Caco-2 (cell line): ENCODE measurements around the gene IDI1. TPM values are rescaled to one million over a fixed set of nuclear protein-coding genes. Genes with fewer than 3 reads are reported as not detected.
A peak's percentile ranks its signal among the peaks of the same experiment; 100 is the strongest.

Experiments used
- BruUV-seq: library from RNA; stranded (reverse); fragments of 400-500 nt; replicated peaks from 2 replicates; lab custom pipeline; 2021; lab: Mats Ljungman, UMichigan
- CTCF ChIA-PET: fragments of 300-600 bp; sonication (Branson Sonifier 250); formaldehyde crosslinking; loops from one replicate; lab custom pipeline; 2022; ENCODE audit warnings: antibody characterized with exemption; lab: Charles Lee
- POLR2A ChIA-PET: fragments of 300-600 bp; sonication (Branson Sonifier 250); formaldehyde crosslinking; loops from one replicate; lab custom pipeline; 2022; ENCODE audit warnings: antibody characterized with exemption; lab: Charles Lee
- DNase-seq, 2 experiments: peaks; one replicate each; pipeline versions ENCODE4 v3.0.0 to v3.0.0-alpha.2; 2020 to 2022
- H3K27me3 ChIP-seq: replicated peaks from 2 replicates; pipeline ENCODE4 v1.6.0; 2011; ENCODE audit warnings: low read length; ENCODE audit not compliant: control insufficient read depth, insufficient read depth
- H3K36me3 ChIP-seq: 2 replicates; pipeline ENCODE4 v1.5.1; 2011; ENCODE audit warnings: low read length; ENCODE audit not compliant: control insufficient read depth, insufficient read depth
- H3K4me1 ChIP-seq: fragments of 250-450 bp; sonication (Bioruptor Pico); 2 replicates; pipeline ENCODE4 v1.5.1; 2020; ENCODE audit warnings: mild to moderate bottlenecking
- H3K4me3 ChIP-seq: 2 replicates; pipeline ENCODE4 v1.5.1; 2011; ENCODE audit warnings: low read depth, mild to moderate bottlenecking, control low read depth, low read length
- H3K9me3 ChIP-seq: fragments of 250-450 bp; sonication (Bioruptor Pico); 2 replicates; pipeline ENCODE4 v1.5.1; 2020; ENCODE audit warnings: mild to moderate bottlenecking, moderate library complexity
- H3K27ac Mint-ChIP-seq: one replicate; pipeline ENCODE4 v1.8.0; 2022; ENCODE audit warnings: mixed read lengths; ENCODE audit not compliant: unreplicated experiment
- H3K27me3 Mint-ChIP-seq: one replicate; pipeline ENCODE4 v1.8.0; 2022; ENCODE audit warnings: mixed read lengths; ENCODE audit not compliant: insufficient read depth, unreplicated experiment
- H3K36me3 Mint-ChIP-seq: one replicate; pipeline ENCODE4 v1.8.0; 2022; ENCODE audit warnings: mild to moderate bottlenecking, mixed read lengths; ENCODE audit not compliant: insufficient read depth, unreplicated experiment
- H3K4me1 Mint-ChIP-seq: one replicate; pipeline ENCODE4 v1.8.0; 2022; ENCODE audit warnings: low read depth, mixed read lengths; ENCODE audit not compliant: unreplicated experiment
- H3K4me3 Mint-ChIP-seq: one replicate; pipeline ENCODE4 v1.8.0; 2022; ENCODE audit warnings: mild to moderate bottlenecking, moderate library complexity, mixed read lengths; ENCODE audit not compliant: unreplicated experiment
- H3K9me3 Mint-ChIP-seq: one replicate; pipeline ENCODE4 v1.8.0; 2022; ENCODE audit warnings: mixed read lengths; ENCODE audit not compliant: unreplicated experiment
- CTCF ChIP-seq, 2 experiments: fragments of 200-600 bp in 1 of 2; IDR thresholded peaks; 1 replicate in 1 of 2; 2 replicates in 1 of 2; pipeline versions ENCODE4 v1.5.1 to v1.8.0; 2011 to 2022; ENCODE audit warnings: antibody characterized with exemption in 1 of 2, control low read depth in 1 of 2, inconsistent platforms in 1 of 2, low read depth in 1 of 2, low read length in 1 of 2, mild to moderate bottlenecking in 1 of 2, moderate library complexity in 1 of 2; ENCODE audit not compliant: insufficient read depth in 1 of 2, severe bottlenecking in 1 of 2, unreplicated experiment in 1 of 2
- intact Hi-C: fragments of 100-400 bp; cut with micrococcal nuclease; formaldehyde crosslinking; loops from one replicate; pipeline ENCODE4 v1.10.0; 2022; ENCODE audit not compliant: unreplicated experiment
- total RNA-seq: library from RNA; stranded (reverse); gene quantifications from 2 replicates; pipeline ENCODE4 v1.2.3, GENCODE V29; 2022

Gene IDI1
- total RNA-seq, 1 experiment from 2014 or later = 133 TPM

- TF ChIP-seq CTCF (IDR thresholded peaks at IDR 0.05; ENCODE audit: insufficient read depth in 1 of 2, low read depth in 1 of 2, low read length in 1 of 2, severe bottlenecking in 1 of 2, unreplicated experiment in 1 of 2) = no peak
- H3K27ac Mint-ChIP-seq = no peak within 1 kb of the TSS
- POLR2A ChIA-PET = no interaction called here
- CTCF ChIA-PET = no interaction called here
- H3K27me3 Mint-ChIP-seq = no peaks in the 10 kb centered on the region
- no peaks in the 10 kb centered on the region for H3K9me3 ChIP-seq
- no peaks in the 10 kb centered on the region for H3K9me3 Mint-ChIP-seq
- no peak within 1 kb of the TSS for H3K4me3 Mint-ChIP-seq
- H3K4me1 Mint-ChIP-seq = peaks cover 6% of the 10 kb centered on the region
- intact Hi-C loops = no loop called here
- no peak within 1 kb of the TSS for H3K4me3 ChIP-seq
- no TSS peak for BruUV-seq
- no peaks in the 10 kb centered on the region for H3K27me3 ChIP-seq
- 0 out of 2 replicates have a peak, but pooled peaks cover 9% of the 10 kb centered on the region for H3K4me1 ChIP-seq
- peaks cover 18% of the 10 kb centered on the region for H3K36me3 Mint-ChIP-seq
- H3K36me3 ChIP-seq = no peaks in the 10 kb centered on the region
- DNase-seq = no peak
Observed at GRCh38 chr10:1025683-1026082, 23.2 kb downstream of the IDI1 start, which contains the start of gene IDI2. Gene IDI2, minus strand, starts transcription at chr10:1025859. Its CDS starts 1,136 bp downstream, at chr10:1024723.

GRCh38 chr10:1024103-1024502, 24.8 kb downstream of the IDI1 start:
- H3K27ac Mint-ChIP-seq = no peak overlapping the region
- no peak for TF ChIP-seq CTCF (IDR thresholded peaks at IDR 0.05; ENCODE audit: insufficient read depth in 1 of 2, low read depth in 1 of 2, low read length in 1 of 2, severe bottlenecking in 1 of 2, unreplicated experiment in 1 of 2)
- no peaks in the 10 kb centered on the region; the same call in 1 of the 2 replicates for H3K36me3 ChIP-seq
- no peaks in the 10 kb centered on the region for H3K27me3 ChIP-seq
- no peaks in the 10 kb centered on the region for H3K27me3 Mint-ChIP-seq
- 0 out of 2 replicates have a peak, but pooled peaks cover 9% of the 10 kb centered on the region for H3K4me1 ChIP-seq
- H3K4me3 Mint-ChIP-seq = no peak overlapping the region
- CTCF ChIA-PET = no interaction called here
- peaks cover 6% of the 10 kb centered on the region for H3K4me1 Mint-ChIP-seq
- BruUV-seq = no TSS peak
- intact Hi-C loops = no loop called here
- H3K9me3 ChIP-seq = no peaks in the 10 kb centered on the region
- H3K36me3 Mint-ChIP-seq = peaks cover 34% of the 10 kb centered on the region
- H3K9me3 Mint-ChIP-seq = no peaks in the 10 kb centered on the region
- POLR2A ChIA-PET = no interaction called here
- H3K4me3 ChIP-seq = no peak overlapping the region
- DNase-seq = no peak

- POLR2A ChIA-PET = no interaction called here
Observed at GRCh38 chr10:1022413-1022812, 26.5 kb downstream of the IDI1 start.

More at GRCh38 chr10:1022413-1022812, 26.5 kb downstream of the IDI1 start:
- H3K4me3 Mint-ChIP-seq = no peak overlapping the region
- no peak for DNase-seq
- Histone ChIP-seq H3K36me3 (no peaks in the 10 kb centered on the region; the same call in 1 of the 2 replicates), H3K4me3 (no peak overlapping the region), H3K9me3 (no peaks in the 10 kb centered on the region), H3K4me1 (no peaks in the 10 kb centered on the region), H3K27me3 (no peaks in the 10 kb centered on the region)
- no peaks in the 10 kb centered on the region for H3K9me3 Mint-ChIP-seq
- no peaks in the 10 kb centered on the region for H3K27me3 Mint-ChIP-seq
- CTCF ChIA-PET = no interaction called here
- BruUV-seq = no TSS peak
- TF ChIP-seq CTCF (IDR thresholded peaks at IDR 0.05; ENCODE audit: insufficient read depth in 1 of 2, low read depth in 1 of 2, low read length in 1 of 2, severe bottlenecking in 1 of 2, unreplicated experiment in 1 of 2) = no peak
- intact Hi-C loops = no loop called here
- peaks cover 51% of the 10 kb centered on the region for H3K36me3 Mint-ChIP-seq
- no peaks in the 10 kb centered on the region for H3K4me1 Mint-ChIP-seq
- H3K27ac Mint-ChIP-seq = peak overlapping the region; percentile 32
